Inflammatory macrophage (primary cell): ENCODE data around the gene LIMCH1.

ENCODE experiments used
- DNase-seq, 2 donors: peaks; one replicate each; pipeline ENCODE4 v3.0.0-alpha.2; 2020 to 2022

The LIMCH1 gene

GRCh38 chr4:41644915-41645295 lies 106.9 kb downstream of the LIMCH1 start:
- DNase-seq, result no peak

- DNase-seq, result peak in 1 of 2 donors; percentile 57
These were observed 107.9 kb downstream of the LIMCH1 start for GRCh38 chr4:41645728-41646390.

GRCh38 chr4:41646862-41647261 lies 108.9 kb downstream of the LIMCH1 start:
- no peak for DNase-seq

- DNase-seq, result peak; percentile 48 to 78
These were observed 109.4 kb downstream of the LIMCH1 start for GRCh38 chr4:41647383-41647782.

- peak; percentile 82 to 90 for DNase-seq
These were observed 113.2 kb downstream of the LIMCH1 start for GRCh38 chr4:41651150-41651549.

GRCh38 chr4:41652971-41653370 lies 115.0 kb downstream of the LIMCH1 start:
- DNase-seq, result no peak

GRCh38 chr4:41653523-41653922 lies 115.6 kb downstream of the LIMCH1 start:
- DNase-seq, result no peak

- peak in 1 of 2 donors; percentile 61 for DNase-seq
These were observed 117.2 kb downstream of the LIMCH1 start for GRCh38 chr4:41655177-41655576.

GRCh38 chr4:41656106-41656505 lies 118.1 kb downstream of the LIMCH1 start:
- no peak for DNase-seq

GRCh38 chr4:41656572-41657520 lies 118.9 kb downstream of the LIMCH1 start:
- no peak for DNase-seq

GRCh38 chr4:41657561-41657960 lies 119.6 kb downstream of the LIMCH1 start:
- DNase-seq, result no peak

- no peak for DNase-seq
These were observed 120.2 kb downstream of the LIMCH1 start for GRCh38 chr4:41658163-41658562.

GRCh38 chr4:41660352-41660751 lies 122.4 kb downstream of the LIMCH1 start:
- no peak for DNase-seq

GRCh38 chr4:41661442-41662076 lies 123.6 kb downstream of the LIMCH1 start:
- DNase-seq, result peak; percentile 65 to 68

GRCh38 chr4:41665636-41666207 lies 127.8 kb downstream of the LIMCH1 start:
- no peak for DNase-seq

GRCh38 chr4:41668024-41668423 lies 130.1 kb downstream of the LIMCH1 start:
- DNase-seq, result no peak

GRCh38 chr4:41670530-41670929 lies 132.6 kb downstream of the LIMCH1 start:
- no peak for DNase-seq

- DNase-seq, result no peak
These were observed 133.0 kb downstream of the LIMCH1 start for GRCh38 chr4:41670982-41671381.

GRCh38 chr4:41678086-41678816 lies 140.3 kb downstream of the LIMCH1 start:
- DNase-seq, result no peak

- DNase-seq, result no peak
These were observed 141.0 kb downstream of the LIMCH1 start for GRCh38 chr4:41678951-41679350.

- no peak for DNase-seq
These were observed 142.0 kb downstream of the LIMCH1 start for GRCh38 chr4:41679991-41680390.

GRCh38 chr4:41681054-41681453 lies 143.1 kb downstream of the LIMCH1 start:
- DNase-seq, result no peak
